ENCODE data around the gene DQX1. TPM values are rescaled to one million over a fixed set of nuclear protein-coding genes. Genes with fewer than 3 reads are reported as not detected.

Gene DQX1
- total and polyA plus RNA-seq, 9 of the 15 experiments (the other 6 are each of a cell fraction or from before 2014, with no cell fraction given) = 0.04 to 0.38 (median 0.18) TPM; not detected in 1

DNA sequence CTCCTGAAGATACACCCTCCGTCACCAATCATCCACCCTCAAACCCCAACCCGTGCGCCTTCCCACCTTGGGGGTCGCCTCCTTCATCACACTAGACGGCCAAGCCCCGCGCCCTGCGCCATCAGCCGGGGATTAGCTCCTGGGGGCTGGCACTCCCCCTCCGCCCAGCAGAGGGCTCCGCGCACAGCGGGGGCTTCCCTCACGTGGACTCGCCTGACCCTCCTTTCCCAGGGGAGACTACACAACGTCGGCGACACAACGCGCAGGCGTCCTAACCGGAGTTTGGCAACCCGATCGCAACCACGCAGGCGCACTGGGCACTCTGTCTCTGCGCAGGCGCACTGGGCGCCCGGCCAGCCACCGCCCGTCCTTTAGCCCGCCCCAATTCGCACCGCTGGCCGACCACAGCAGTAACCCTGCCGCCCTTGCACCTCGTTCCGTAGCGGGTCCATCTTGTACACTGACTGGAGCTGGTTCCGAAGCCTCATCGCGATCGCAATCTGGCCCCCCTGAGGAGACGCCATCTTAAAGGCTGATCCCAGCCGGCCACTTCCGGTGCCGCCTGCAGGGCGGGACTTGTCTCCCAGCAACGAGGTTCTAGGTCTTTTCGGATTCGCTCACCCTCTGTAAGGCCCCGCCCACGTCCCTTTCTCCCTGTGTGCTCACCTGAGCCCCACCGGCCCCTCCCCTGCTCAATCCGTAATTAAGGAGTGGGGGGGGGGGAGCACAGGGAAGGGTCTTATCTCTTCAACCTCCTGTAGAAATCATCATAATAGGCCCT lies 18.7 kb downstream of the DQX1 start, which contains the start of gene PCGF1 (continued):
- TF ChIP-seq GTF2E2 (tag; IDR thresholded peaks at IDR 0.05) (no peak), TRIM24 (IDR thresholded peaks at IDR 0.05) (no peak), NCOA4 (IDR thresholded peaks at IDR 0.05; ENCODE audit: partially characterized antibody) (no peak), ZNF444 (CRISPR knock-in tag; IDR thresholded peaks at IDR 0.05) (no peak), MAFK (IDR thresholded peaks at IDR 0.05; ENCODE audit: low read length) (no peak), HDAC1 (IDR thresholded peaks at IDR 0.05) (peak in 1 of 2 experiments; percentile 89; a peak in 2 of 4 replicates), TCF7 (IDR thresholded peaks at IDR 0.05; ENCODE audit: borderline replicate concordance) (no peak), ZNF354B (CRISPR knock-in tag; IDR thresholded peaks at IDR 0.05) (no peak), MAZ (CRISPR knock-in tag; conservative IDR thresholded peaks at IDR 0.05 in 1 of 2, IDR thresholded peaks at IDR 0.05 in 1 of 2) (peak; percentile 57 to 75), BCOR (IDR thresholded peaks at IDR 0.05) (no peak), TBL1XR1 (IDR thresholded peaks at IDR 0.05; ENCODE audit: low read length in 2 of 2) (peak in 1 of 2 experiments; percentile 30; a peak in 2 of 4 replicates), ZNF717 (CRISPR knock-in tag; IDR thresholded peaks at IDR 0.05) (no peak), CBX5 (IDR thresholded peaks at IDR 0.05; ENCODE audit: borderline replicate concordance, low read depth) (no peak), ZNF274 (IDR thresholded peaks at IDR 0.05; ENCODE audit: borderline replicate concordance, low read depth, low read length) (no peak), ZNF79 (CRISPR knock-in tag; IDR thresholded peaks at IDR 0.05; ENCODE audit: low read depth) (no peak), LEF1 (IDR thresholded peaks at IDR 0.05) (0 out of 2 replicates have a peak, but pooled peaks have one; percentile 27), TCFL5 (CRISPR knock-in tag; conservative IDR thresholded peaks at IDR 0.05) (no peak), JUNB (CRISPR knock-in tag; conservative IDR thresholded peaks at IDR 0.05) (no peak), SRSF7 (optimal IDR thresholded peaks at IDR 0.05; ENCODE audit: low read depth, low read length) (no peak)
- TF ChIP-seq, protein P1, sequence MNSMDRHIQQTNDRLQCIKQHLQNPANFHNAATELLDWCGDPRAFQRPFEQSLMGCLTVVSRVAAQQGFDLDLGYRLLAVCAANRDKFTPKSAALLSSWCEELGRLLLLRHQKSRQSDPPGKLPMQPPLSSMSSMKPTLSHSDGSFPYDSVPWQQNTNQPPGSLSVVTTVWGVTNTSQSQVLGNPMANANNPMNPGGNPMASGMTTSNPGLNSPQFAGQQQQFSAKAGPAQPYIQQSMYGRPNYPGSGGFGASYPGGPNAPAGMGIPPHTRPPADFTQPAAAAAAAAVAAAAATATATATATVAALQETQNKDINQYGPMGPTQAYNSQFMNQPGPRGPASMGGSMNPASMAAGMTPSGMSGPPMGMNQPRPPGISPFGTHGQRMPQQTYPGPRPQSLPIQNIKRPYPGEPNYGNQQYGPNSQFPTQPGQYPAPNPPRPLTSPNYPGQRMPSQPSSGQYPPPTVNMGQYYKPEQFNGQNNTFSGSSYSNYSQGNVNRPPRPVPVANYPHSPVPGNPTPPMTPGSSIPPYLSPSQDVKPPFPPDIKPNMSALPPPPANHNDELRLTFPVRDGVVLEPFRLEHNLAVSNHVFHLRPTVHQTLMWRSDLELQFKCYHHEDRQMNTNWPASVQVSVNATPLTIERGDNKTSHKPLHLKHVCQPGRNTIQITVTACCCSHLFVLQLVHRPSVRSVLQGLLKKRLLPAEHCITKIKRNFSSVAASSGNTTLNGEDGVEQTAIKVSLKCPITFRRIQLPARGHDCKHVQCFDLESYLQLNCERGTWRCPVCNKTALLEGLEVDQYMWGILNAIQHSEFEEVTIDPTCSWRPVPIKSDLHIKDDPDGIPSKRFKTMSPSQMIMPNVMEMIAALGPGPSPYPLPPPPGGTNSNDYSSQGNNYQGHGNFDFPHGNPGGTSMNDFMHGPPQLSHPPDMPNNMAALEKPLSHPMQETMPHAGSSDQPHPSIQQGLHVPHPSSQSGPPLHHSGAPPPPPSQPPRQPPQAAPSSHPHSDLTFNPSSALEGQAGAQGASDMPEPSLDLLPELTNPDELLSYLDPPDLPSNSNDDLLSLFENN (IDR thresholded peaks at IDR 0.05; ENCODE audit: low read depth in 2 of 2, low read length in 2 of 2) = no peak
- TF ChIP-seq, protein P2, sequence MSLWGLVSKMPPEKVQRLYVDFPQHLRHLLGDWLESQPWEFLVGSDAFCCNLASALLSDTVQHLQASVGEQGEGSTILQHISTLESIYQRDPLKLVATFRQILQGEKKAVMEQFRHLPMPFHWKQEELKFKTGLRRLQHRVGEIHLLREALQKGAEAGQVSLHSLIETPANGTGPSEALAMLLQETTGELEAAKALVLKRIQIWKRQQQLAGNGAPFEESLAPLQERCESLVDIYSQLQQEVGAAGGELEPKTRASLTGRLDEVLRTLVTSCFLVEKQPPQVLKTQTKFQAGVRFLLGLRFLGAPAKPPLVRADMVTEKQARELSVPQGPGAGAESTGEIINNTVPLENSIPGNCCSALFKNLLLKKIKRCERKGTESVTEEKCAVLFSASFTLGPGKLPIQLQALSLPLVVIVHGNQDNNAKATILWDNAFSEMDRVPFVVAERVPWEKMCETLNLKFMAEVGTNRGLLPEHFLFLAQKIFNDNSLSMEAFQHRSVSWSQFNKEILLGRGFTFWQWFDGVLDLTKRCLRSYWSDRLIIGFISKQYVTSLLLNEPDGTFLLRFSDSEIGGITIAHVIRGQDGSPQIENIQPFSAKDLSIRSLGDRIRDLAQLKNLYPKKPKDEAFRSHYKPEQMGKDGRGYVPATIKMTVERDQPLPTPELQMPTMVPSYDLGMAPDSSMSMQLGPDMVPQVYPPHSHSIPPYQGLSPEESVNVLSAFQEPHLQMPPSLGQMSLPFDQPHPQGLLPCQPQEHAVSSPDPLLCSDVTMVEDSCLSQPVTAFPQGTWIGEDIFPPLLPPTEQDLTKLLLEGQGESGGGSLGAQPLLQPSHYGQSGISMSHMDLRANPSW (CRISPR knock-in tag; IDR thresholded peaks at IDR 0.05) = 0 out of 2 replicates have a peak, but pooled peaks have one; percentile 55
- TF ChIP-seq, protein P3, sequence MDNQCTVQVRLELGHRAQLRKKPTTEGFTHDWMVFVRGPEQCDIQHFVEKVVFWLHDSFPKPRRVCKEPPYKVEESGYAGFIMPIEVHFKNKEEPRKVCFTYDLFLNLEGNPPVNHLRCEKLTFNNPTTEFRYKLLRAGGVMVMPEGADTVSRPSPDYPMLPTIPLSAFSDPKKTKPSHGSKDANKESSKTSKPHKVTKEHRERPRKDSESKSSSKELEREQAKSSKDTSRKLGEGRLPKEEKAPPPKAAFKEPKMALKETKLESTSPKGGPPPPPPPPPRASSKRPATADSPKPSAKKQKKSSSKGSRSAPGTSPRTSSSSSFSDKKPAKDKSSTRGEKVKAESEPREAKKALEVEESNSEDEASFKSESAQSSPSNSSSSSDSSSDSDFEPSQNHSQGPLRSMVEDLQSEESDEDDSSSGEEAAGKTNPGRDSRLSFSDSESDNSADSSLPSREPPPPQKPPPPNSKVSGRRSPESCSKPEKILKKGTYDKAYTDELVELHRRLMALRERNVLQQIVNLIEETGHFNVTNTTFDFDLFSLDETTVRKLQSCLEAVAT (IDR thresholded peaks at IDR 0.05) = peak in 1 of 2 experiments; percentile 14; a peak in 1 of 4 replicates

All from K562 (cell line).